Adrenal gland (tissue), 5 donors: ENCODE measurements around the gene ARHGEF16.

Source experiments
- POLR2A ChIP-seq, 2 donors: fragments of 450-650 bp; IDR thresholded peaks; one replicate each; pipeline ENCODE4 v1.6.1; 2017; ENCODE audit warnings: antibody characterized with exemption in 2 of 2, mild to moderate bottlenecking in 2 of 2, moderate library complexity in 1 of 2
- TF ChIP-seq, protein P1 (sequence below), 6 experiments: fragments of 450-650 bp in 4 of 6; fragments of 200-600 bp in 2 of 6; sonication (generic) in 1 of 6; IDR thresholded peaks; 1 replicate in 5 of 6; 2 replicates in 1 of 6; pipeline versions ENCODE4 v1.5.1 to v1.8.0; 2016 to 2021; ENCODE audit warnings: antibody characterized with exemption in 6 of 6, mild to moderate bottlenecking in 2 of 6, moderate library complexity in 1 of 6
- donor health status: DM: no; HTN: no; CAD: no.

DNA sequence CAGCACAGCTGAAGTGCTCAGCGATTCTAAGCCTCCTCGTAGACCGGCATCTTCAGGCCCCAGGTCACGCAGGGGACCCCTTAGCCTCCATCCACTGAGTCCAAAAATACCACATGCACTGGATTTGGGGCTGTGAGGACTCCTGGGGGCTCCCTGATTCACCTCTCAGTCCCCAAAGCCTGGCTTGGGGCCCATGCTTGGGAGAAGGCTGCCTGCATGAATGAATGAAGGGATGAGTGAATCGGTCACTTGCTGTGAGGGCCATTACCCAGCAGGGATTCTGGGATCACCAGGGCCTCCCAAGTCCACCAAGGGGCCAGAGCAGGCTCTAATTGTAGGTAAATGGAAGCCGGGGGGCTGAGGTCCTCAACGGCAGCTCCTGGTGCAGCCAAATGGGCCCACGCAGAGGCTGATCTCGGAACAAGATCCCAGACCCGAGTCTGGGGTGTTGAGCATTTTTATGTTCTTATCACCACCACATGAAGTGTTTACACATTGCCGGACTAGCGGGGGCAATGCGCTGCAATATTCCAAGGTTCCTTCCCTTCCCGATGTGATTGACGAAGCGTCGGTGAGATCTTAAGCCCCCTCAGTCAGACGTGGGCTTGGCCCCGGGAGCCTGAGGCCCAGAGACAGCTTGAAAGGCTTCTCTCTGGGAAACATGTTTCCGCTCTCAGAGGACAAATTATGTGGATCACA, 13.6 kb upstream of the ARHGEF16 start:
- TF ChIP-seq, protein P1, sequence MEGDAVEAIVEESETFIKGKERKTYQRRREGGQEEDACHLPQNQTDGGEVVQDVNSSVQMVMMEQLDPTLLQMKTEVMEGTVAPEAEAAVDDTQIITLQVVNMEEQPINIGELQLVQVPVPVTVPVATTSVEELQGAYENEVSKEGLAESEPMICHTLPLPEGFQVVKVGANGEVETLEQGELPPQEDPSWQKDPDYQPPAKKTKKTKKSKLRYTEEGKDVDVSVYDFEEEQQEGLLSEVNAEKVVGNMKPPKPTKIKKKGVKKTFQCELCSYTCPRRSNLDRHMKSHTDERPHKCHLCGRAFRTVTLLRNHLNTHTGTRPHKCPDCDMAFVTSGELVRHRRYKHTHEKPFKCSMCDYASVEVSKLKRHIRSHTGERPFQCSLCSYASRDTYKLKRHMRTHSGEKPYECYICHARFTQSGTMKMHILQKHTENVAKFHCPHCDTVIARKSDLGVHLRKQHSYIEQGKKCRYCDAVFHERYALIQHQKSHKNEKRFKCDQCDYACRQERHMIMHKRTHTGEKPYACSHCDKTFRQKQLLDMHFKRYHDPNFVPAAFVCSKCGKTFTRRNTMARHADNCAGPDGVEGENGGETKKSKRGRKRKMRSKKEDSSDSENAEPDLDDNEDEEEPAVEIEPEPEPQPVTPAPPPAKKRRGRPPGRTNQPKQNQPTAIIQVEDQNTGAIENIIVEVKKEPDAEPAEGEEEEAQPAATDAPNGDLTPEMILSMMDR (IDR thresholded peaks at IDR 0.05), result no peak
- TF ChIP-seq POLR2A (IDR thresholded peaks at IDR 0.05), result no peak
